ENCODE results near the gene ZBTB39.

DNA sequence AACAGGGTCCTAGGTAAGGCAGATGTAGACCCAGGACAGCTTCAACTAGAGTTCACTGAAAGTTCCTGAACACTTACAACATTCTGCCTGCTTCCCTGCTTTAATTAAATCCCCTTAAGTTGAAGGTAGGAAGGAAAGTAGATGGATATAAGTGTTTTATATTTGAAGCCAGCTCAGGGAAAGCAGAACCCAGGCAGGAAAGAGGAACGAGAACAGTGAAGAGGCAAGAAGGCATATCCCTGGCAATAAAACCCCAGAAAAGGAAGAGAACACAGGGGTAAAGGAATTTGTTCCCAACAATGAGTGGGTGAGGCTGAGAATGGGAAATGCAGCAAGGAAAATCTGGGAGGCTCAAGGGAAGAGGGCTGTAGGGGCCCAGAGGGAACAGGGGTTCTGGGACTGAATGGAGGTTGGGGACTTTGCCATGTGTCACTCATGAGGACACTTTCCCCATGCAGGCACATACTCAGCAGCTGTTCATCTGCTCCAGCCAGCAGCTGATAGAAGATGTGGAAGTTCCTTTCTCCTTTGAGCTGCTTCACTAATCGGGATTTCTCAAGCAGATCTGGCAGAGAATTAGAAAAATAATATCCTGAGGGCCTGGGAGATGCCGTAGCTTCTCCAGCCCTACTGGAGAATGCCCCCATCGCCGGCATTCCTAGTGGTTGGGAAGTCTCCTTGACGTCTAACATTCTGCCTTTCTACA, 39.9 kb upstream of the ZBTB39 start:
- TF ChIP-seq, protein P1, sequence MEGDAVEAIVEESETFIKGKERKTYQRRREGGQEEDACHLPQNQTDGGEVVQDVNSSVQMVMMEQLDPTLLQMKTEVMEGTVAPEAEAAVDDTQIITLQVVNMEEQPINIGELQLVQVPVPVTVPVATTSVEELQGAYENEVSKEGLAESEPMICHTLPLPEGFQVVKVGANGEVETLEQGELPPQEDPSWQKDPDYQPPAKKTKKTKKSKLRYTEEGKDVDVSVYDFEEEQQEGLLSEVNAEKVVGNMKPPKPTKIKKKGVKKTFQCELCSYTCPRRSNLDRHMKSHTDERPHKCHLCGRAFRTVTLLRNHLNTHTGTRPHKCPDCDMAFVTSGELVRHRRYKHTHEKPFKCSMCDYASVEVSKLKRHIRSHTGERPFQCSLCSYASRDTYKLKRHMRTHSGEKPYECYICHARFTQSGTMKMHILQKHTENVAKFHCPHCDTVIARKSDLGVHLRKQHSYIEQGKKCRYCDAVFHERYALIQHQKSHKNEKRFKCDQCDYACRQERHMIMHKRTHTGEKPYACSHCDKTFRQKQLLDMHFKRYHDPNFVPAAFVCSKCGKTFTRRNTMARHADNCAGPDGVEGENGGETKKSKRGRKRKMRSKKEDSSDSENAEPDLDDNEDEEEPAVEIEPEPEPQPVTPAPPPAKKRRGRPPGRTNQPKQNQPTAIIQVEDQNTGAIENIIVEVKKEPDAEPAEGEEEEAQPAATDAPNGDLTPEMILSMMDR (IDR thresholded peaks at IDR 0.05; ENCODE audit: insufficient read depth, low read length) = no peak
- TF ChIP-seq, protein P2, sequence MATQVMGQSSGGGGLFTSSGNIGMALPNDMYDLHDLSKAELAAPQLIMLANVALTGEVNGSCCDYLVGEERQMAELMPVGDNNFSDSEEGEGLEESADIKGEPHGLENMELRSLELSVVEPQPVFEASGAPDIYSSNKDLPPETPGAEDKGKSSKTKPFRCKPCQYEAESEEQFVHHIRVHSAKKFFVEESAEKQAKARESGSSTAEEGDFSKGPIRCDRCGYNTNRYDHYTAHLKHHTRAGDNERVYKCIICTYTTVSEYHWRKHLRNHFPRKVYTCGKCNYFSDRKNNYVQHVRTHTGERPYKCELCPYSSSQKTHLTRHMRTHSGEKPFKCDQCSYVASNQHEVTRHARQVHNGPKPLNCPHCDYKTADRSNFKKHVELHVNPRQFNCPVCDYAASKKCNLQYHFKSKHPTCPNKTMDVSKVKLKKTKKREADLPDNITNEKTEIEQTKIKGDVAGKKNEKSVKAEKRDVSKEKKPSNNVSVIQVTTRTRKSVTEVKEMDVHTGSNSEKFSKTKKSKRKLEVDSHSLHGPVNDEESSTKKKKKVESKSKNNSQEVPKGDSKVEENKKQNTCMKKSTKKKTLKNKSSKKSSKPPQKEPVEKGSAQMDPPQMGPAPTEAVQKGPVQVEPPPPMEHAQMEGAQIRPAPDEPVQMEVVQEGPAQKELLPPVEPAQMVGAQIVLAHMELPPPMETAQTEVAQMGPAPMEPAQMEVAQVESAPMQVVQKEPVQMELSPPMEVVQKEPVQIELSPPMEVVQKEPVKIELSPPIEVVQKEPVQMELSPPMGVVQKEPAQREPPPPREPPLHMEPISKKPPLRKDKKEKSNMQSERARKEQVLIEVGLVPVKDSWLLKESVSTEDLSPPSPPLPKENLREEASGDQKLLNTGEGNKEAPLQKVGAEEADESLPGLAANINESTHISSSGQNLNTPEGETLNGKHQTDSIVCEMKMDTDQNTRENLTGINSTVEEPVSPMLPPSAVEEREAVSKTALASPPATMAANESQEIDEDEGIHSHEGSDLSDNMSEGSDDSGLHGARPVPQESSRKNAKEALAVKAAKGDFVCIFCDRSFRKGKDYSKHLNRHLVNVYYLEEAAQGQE (IDR thresholded peaks at IDR 0.05; ENCODE audit: insufficient replicate concordance, low read depth) = no peak
- TF ChIP-seq POLR2AphosphoS5 (IDR thresholded peaks at IDR 0.05; ENCODE audit: low read depth) = no peak
